KG1 (cell line): ENCODE measurements around the gene TNPO3.
"Not testable (repeated sequence)": the region's sequence is repeated elsewhere in the genome, so short reads cannot be mapped to it uniquely, and the experiment has no call there.

Source experiments
- DNase-seq: peaks from one replicate; lab custom pipeline; 2025; lab: John Stamatoyannopoulos, UW

TNPO3 gene

DNA sequence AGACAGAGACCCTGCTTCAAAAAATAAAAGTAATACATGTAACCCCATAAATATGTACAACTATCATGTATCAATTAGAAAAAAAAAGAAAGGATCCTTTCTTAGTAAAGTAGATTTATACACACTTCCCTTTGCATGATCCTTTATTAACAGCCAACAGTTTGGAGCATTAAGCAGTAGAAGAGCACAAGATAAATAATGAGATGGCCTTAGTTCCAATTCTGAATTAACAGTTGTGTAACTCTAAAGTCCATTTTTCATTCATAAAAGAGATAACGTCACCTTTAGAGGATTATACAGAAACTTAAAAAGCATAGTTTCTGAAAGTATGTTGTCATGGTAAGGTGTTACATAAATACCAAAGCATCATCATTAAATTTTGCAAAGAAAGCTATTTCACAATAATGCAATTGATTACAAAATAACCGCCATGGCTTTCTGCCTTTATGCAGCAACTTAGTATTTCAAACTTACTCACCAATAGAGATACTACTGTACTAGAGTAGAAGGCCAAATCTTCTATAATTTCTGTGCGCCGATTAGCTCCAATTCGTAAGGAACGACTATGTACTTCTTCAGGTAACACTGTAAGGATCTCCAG is 40.3 kb downstream of the TNPO3 start:
- no peak for DNase-seq

- DNase-seq = no peak
Measured at GRCh38 chr7:129013048-129013724, 41.7 kb downstream of the TNPO3 start.

DNA sequence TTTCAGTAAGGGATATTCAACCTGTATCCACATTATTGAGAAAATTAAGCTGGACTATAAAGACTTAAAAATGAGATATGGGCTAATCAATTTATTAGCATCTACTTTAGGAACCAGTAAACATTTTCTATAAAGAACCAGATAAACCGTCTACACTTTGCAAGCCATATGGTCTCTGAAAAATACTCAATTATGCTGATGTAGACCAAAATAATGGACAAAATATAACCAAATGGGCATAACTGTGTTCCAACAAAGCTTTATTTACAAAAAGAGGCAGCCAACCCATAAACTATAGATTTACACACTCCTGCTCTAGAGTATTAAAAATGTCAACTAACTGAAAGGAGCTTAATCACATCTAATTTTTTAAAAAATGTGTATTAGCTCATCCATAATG is 42.3 kb downstream of the TNPO3 start:
- DNase-seq = no peak

DNA sequence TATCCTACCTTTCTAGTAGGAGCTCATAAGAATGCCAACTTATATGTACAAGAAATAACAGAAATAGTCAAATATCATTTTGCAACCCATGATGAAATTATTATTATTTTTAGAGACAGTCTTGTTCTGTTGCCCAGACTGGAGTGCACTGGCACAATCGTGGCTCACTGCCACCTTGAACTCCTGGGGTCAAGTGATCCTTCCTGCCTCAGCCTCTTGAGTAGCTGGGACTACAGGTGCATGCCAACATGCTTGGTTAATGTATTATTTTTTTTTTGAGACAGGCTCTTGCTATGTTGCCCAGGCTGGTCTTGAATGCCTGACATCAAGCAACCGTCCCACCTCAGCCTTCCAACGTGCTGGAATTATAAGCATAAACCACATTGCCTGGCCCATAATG is 44.8 kb downstream of the TNPO3 start:
- no peak for DNase-seq

GRCh38 chr7:129009437-129009836 is 45.5 kb downstream of the TNPO3 start:
- no peak for DNase-seq

DNA sequence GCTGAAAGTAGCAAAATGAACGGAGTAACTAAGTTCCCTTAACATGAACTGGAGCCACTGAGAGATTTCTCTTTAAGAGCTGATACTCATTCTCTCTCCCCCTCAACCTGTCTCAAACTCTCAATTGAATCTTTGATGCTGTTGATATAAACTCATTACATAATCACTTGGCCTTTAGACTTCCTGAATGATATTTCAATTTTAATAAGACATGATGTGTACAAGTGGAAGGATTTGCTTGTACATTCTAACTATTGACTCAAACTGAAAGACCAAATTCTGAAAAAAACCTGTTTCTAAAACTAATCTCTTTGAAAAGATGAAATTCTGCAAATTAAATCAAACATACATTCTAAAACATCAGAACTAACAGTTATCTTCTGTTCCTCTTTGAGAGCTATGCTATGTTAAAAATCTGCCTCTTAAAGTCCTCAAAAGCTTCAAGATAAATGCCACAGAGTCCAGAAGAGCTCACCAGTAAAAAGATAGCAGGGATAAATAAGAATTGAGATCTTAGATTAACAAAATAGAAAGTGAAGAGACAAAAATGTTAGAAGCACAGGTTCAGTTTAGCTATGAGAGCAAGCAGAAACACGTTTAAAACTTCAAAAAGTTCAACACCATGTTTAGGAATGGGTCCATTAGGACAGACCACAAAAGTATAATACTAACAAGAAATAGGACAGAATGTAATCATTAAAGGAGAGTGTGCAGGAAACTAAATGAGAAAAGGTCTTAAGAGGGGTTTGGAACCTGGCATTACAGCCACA is 46.1 kb downstream of the TNPO3 start:
- DNase-seq = no peak

- DNase-seq = no peak
Measured at GRCh38 chr7:129007572-129007971, 47.3 kb downstream of the TNPO3 start.

- DNase-seq = no peak
Measured at GRCh38 chr7:129006636-129007414, 48.1 kb downstream of the TNPO3 start.

DNA sequence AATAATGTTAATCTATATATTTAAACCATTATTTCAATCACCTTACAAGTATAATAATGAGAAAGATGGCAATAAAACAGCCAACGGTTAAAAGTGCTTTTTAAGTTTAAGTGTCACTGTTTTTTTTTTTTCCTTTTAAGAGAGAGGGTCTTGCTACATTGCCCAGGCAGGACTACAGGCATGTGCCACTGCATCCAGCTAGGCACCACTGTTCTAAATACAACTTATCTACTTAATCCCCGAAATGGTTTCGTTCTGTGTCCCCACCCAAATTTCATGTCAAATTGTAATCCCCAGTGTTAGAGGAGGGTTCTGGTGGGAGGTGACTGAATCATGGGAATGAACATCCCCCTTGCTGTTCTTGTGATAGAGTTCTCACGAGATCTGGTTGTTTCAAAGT is 49.7 kb downstream of the TNPO3 start:
- DNase-seq = no peak

DNA sequence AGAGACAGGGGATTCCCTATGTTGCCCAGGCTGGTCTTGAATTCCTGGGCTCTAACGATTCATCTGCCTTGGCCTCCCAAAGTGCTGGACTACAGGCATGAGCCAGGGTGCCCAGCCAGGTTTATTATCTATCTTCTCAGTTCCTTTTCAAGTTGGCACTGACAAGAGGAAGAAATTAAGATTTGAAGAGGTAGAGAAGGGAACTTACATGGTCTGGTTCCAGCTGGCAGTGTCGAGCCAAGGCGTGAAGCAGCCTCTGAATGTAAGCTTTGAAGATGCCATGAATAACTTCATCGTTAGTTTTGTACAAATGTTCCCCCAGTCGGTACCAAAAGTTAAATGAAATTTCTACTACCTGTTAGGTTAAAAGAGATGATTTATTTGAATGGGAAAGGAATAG is 57.7 kb downstream of the TNPO3 start:
- no peak for DNase-seq

- DNase-seq = not testable (repeated sequence)
Measured at GRCh38 chr7:128994560-128994959, 60.4 kb downstream of the TNPO3 start.

GRCh38 chr7:128993419-128993818 is 61.5 kb downstream of the TNPO3 start:
- no peak for DNase-seq

DNA sequence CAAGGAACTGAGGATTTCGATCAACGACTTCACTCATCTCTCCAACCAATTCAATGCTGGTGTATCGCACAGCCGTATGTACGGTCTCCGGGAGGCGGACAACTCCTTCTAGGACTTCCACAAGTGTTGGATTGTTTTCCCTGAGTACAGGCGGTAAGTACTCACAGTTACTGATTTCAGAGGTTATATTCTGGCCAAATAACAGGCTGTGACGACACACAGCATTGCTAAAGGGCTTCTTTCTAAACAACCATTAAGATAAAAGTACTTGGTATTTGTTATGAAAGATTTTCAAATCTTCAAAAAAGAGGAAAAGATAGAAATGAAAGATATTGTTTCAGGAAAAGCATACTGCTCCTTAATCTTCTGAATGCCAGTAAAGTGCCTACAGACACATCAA is 65.0 kb downstream of the TNPO3 start:
- no peak for DNase-seq

- no peak for DNase-seq
Measured at GRCh38 chr7:128988372-128988771, 66.5 kb downstream of the TNPO3 start.

- DNase-seq = no peak
Measured at GRCh38 chr7:128986609-128987008, 68.3 kb downstream of the TNPO3 start.

DNA sequence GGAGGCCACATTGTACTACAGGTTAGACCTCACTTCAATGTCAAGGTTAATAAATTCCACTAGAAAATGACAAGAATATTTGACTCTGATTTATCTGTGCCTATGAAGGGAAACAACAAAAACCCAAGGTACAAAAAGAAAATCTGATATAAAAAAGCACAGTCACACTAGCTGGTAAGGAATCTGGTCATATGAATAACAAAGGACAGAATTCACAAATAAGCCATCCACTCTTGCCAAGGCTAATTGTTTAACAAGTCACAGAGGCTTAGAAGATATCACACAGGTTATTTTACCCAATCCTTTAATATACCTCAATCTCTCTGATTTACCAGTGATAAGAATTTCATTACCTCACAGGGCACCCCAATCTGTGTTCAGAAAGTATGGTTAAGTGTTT is 69.3 kb downstream of the TNPO3 start:
- no peak for DNase-seq

DNA sequence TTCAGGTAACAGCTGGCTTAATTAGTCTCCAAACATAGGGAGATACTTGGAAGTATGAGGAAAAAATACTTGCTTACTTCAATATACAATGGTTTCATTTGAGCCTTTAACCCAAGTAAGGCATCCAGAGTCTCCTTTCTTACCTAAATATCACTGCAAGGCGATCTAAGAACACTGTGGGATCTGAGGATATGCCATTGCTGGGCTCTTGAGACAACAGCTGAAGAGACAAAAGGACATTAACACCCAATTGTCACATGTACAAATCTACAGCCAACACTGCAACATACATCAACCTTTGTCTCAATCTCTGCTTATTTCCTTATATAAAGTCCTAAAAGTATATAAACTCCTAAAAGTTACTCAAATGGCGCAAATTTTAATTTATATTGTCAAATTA is 72.8 kb downstream of the TNPO3 start:
- DNase-seq = no peak

- DNase-seq = no peak
Measured at GRCh38 chr7:128974241-128974934, 80.5 kb downstream of the TNPO3 start.

- DNase-seq = no peak
Measured at GRCh38 chr7:128968624-128969023, 86.3 kb downstream of the TNPO3 start.

GRCh38 chr7:128963327-128963757 is 91.6 kb downstream of the TNPO3 start:
- no peak for DNase-seq

- no peak for DNase-seq
Measured at GRCh38 chr7:128962899-128963298, 92.0 kb downstream of the TNPO3 start.
